Endothelial cell of umbilical vein (primary cell): Measurements from ENCODE around the gene IFT52. TPM values are rescaled to one million over a fixed set of nuclear protein-coding genes. Genes with fewer than 3 reads are reported as not detected.

Source experiments
- BruUV-seq: library from RNA; stranded (reverse); fragments of 400-500 nt; replicated peaks from 2 replicates; lab custom pipeline; 2021; lab: Mats Ljungman, UMichigan
- CTCF ChIA-PET: fragments of 300-600, 350-600 bp; sonication (Branson Sonifier 250); formaldehyde crosslinking; loops from one replicate; lab custom pipeline; 2021; ENCODE audit warnings: antibody characterized with exemption, inconsistent platforms; lab: Charles Lee
- POLR2A ChIA-PET: fragments of 300-600, 350-600 bp; sonication (Branson Sonifier 250); formaldehyde crosslinking; loops from one replicate; lab custom pipeline; 2021; ENCODE audit warnings: antibody characterized with exemption, inconsistent platforms; lab: Charles Lee
- DNase-seq: peaks from one replicate; pipeline ENCODE4 v3.0.0-alpha.2; 2011; ENCODE audit warnings: low read depth, low spot score
- FAIRE-seq: peaks from 2 replicates; lab custom pipeline; 2011; peaks lifted over from hg19 to GRCh38; lab: Jason Lieb, UNC
- H2AFZ ChIP-seq: 2 replicates; pipeline ENCODE4 v1.6.0; 2012; ENCODE audit warnings: low read depth, low read length, control low read depth, inconsistent platforms
- H3K27ac ChIP-seq: 2 replicates; pipeline ENCODE4 v1.5.1; 2011; ENCODE audit warnings: low read depth, mild to moderate bottlenecking, control low read depth, low read length, moderate library complexity; ENCODE audit not compliant: insufficient read depth
- H3K27me3 ChIP-seq, 2 experiments: 2 replicates each; pipeline versions ENCODE4 v1.6.0 to v1.6.1; 2011; ENCODE audit warnings: low read length in 2 of 2, mixed read lengths in 1 of 2; ENCODE audit not compliant: control insufficient read depth in 2 of 2, insufficient read depth in 2 of 2
- H3K36me3 ChIP-seq, 2 experiments: 2 replicates in 1 of 2; 3 replicates in 1 of 2; pipeline ENCODE4 v1.5.1; 2011; ENCODE audit warnings: low read length in 2 of 2, mild to moderate bottlenecking in 1 of 2, moderate library complexity in 1 of 2; ENCODE audit not compliant: control insufficient read depth in 2 of 2, insufficient read depth in 2 of 2; ENCODE audit errors: extremely low read depth in 1 of 2
- H3K4me1 ChIP-seq: 3 replicates; pipeline ENCODE4 v1.5.1; 2011; ENCODE audit warnings: mild to moderate bottlenecking, low read length; ENCODE audit not compliant: control insufficient read depth, insufficient read depth; ENCODE audit errors: extremely low read depth
- H3K4me2 ChIP-seq: 2 replicates; pipeline ENCODE4 v1.6.1; 2011; ENCODE audit warnings: low read length, control low read depth, mixed read lengths; ENCODE audit not compliant: insufficient read depth
- H3K4me3 ChIP-seq, 3 experiments: fragments of 200-600 bp in 1 of 3; sonication (generic), shearing (Covaris generic) in 1 of 3; replicated peaks in 1 of 3; 2 replicates each; pipeline ENCODE4 v1.5.1; 2011 to 2016; ENCODE audit warnings: control low read depth in 3 of 3, low read length in 3 of 3, mild to moderate bottlenecking in 2 of 3, inconsistent platforms in 1 of 3, low read depth in 1 of 3, moderate library complexity in 1 of 3; ENCODE audit not compliant: insufficient read depth in 1 of 3
- H3K79me2 ChIP-seq: 2 replicates; pipeline ENCODE4 v1.6.0; 2012; ENCODE audit warnings: low read length, inconsistent platforms; ENCODE audit not compliant: control insufficient read depth, insufficient read depth
- H3K9ac ChIP-seq: replicated peaks from 2 replicates; pipeline ENCODE3; 2011; ENCODE audit warnings: low read length, control low read depth; ENCODE audit not compliant: insufficient read depth; ENCODE audit errors: extremely low read depth
- H3K9me1 ChIP-seq: replicated peaks from 3 replicates; pipeline ENCODE4 v1.6.0; 2011; ENCODE audit warnings: mild to moderate bottlenecking, low read length; ENCODE audit not compliant: control insufficient read depth, insufficient read depth; ENCODE audit errors: extremely low read depth
- H3K9me3 ChIP-seq: replicated peaks from 2 replicates; pipeline ENCODE4 v1.5.1; 2012; ENCODE audit warnings: low read length, inconsistent platforms; ENCODE audit not compliant: control insufficient read depth, insufficient read depth
- H4K20me1 ChIP-seq: replicated peaks from 2 replicates; pipeline ENCODE3; 2011; ENCODE audit warnings: mild to moderate bottlenecking, low read length; ENCODE audit not compliant: control insufficient read depth, insufficient read depth; ENCODE audit errors: extremely low read depth
- EZH2 ChIP-seq: IDR thresholded peaks from 2 replicates; pipeline ENCODE4 v1.6.1; 2012; ENCODE audit warnings: borderline replicate concordance, low read depth, mild to moderate bottlenecking, moderate library complexity, low read length, inconsistent platforms; ENCODE audit not compliant: severe bottlenecking
- FOS ChIP-seq: IDR thresholded peaks from 2 replicates; pipeline ENCODE4 v1.6.1; 2011; ENCODE audit warnings: mild to moderate bottlenecking, low read length, moderate library complexity, borderline replicate concordance; ENCODE audit not compliant: insufficient read depth
- GATA2 ChIP-seq: IDR thresholded peaks from 2 replicates; pipeline ENCODE4 v1.7.0; 2011; ENCODE audit warnings: low read depth, mild to moderate bottlenecking, moderate library complexity, mixed read lengths, low read length; ENCODE audit not compliant: insufficient read length, insufficient read depth
- JUN ChIP-seq: IDR thresholded peaks from 2 replicates; pipeline ENCODE4 v1.6.1; 2011; ENCODE audit warnings: borderline replicate concordance, low read depth; ENCODE audit not compliant: insufficient read length, insufficient read depth
- MAX ChIP-seq: IDR thresholded peaks from 2 replicates; pipeline ENCODE4 v1.6.1; 2011; ENCODE audit not compliant: insufficient read depth, insufficient read length
- MYC ChIP-seq: IDR thresholded peaks from one replicate; pipeline ENCODE4 v1.6.1; 2011; ENCODE audit warnings: mild to moderate bottlenecking, low read depth, low read length
- POLR2A ChIP-seq: IDR thresholded peaks from 2 replicates; pipeline ENCODE4 v1.6.1; 2012; ENCODE audit warnings: low read depth, mild to moderate bottlenecking, control low read depth, low read length
- POLR2AphosphoS5 ChIP-seq: IDR thresholded peaks from 2 replicates; pipeline ENCODE4 v1.6.1; 2012; ENCODE audit warnings: low read depth, mild to moderate bottlenecking, control low read depth, low read length, moderate library complexity; ENCODE audit not compliant: insufficient read depth
- dilution Hi-C: fragments of 300-500 bp; cut with MboI; formaldehyde crosslinking; loops from one replicate; pipeline ENCODE4 v1.15.0; 2019; ENCODE audit warnings: low sequenced_read_pairs; ENCODE audit not compliant: extremely low pct_ligation_motif_present
- intact Hi-C: fragments of 100-400 bp; cut with micrococcal nuclease; formaldehyde crosslinking; loops from one replicate; pipeline ENCODE4 v1.10.0; 2022
- polyA plus RNA-seq, 4 experiments: library from polyadenylated mRNA; depleted of rRNA in 3 of 4; stranded (reverse) in 3 of 4; unstranded in 1 of 4; fragments of >200 nt; gene quantifications; 2 replicates each; pipeline versions ENCODE4 v1.2.1 to v1.2.3, GENCODE V29; 2011 to 2012; ENCODE audit warnings: missing spikeins in 1 of 4
- total RNA-seq: library from RNA; stranded (reverse); gene quantifications from 2 replicates; pipeline ENCODE4 v1.2.3, GENCODE V29; 2021
- TF ChIP-seq, protein P1 (sequence below), 2 donors: IDR thresholded peaks; 1 replicate in 1 of 2; 2 replicates in 1 of 2; pipeline ENCODE4 v1.5.1; 2011; ENCODE audit warnings: low read length in 2 of 2, mild to moderate bottlenecking in 2 of 2, moderate library complexity in 2 of 2, control low read depth in 1 of 2, inconsistent platforms in 1 of 2, low read depth in 1 of 2; ENCODE audit not compliant: insufficient read depth in 1 of 2; ENCODE audit errors: extremely low read depth in 1 of 2

Gene IFT52
- total and polyA plus RNA-seq, 2 donors (not counting 3 experiments of a cell fraction or from before 2014, with no cell fraction given): 30.0 to 33.4 TPM

DNA sequence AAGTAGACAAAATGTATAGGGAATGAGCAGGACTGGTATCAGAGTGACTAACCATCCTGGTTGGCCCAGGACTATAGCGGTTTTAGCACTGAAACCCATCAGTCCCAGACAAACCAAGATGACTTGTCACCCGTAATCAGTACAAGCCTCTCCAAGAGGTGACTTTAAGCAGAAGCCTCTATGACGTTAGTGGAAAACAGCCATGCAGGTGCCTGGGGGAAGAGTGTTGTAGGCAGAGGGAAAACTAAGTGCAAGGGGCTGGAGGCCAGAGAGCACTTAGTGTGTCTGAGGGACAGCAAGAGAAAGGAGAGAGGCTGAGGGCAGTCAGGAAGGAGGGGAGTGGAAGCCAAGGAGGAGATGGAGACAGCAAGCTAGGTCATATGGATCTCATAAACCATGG, 29.8 kb upstream of the IFT52 start:
- TF ChIP-seq POLR2A: no peak
- TF ChIP-seq, protein P1, sequence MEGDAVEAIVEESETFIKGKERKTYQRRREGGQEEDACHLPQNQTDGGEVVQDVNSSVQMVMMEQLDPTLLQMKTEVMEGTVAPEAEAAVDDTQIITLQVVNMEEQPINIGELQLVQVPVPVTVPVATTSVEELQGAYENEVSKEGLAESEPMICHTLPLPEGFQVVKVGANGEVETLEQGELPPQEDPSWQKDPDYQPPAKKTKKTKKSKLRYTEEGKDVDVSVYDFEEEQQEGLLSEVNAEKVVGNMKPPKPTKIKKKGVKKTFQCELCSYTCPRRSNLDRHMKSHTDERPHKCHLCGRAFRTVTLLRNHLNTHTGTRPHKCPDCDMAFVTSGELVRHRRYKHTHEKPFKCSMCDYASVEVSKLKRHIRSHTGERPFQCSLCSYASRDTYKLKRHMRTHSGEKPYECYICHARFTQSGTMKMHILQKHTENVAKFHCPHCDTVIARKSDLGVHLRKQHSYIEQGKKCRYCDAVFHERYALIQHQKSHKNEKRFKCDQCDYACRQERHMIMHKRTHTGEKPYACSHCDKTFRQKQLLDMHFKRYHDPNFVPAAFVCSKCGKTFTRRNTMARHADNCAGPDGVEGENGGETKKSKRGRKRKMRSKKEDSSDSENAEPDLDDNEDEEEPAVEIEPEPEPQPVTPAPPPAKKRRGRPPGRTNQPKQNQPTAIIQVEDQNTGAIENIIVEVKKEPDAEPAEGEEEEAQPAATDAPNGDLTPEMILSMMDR (IDR thresholded peaks at IDR 0.05; ENCODE audit: extremely low read depth in 1 of 2, insufficient read depth in 1 of 2, low read depth in 1 of 2, low read length in 2 of 2): no peak
- TF ChIP-seq EZH2: no peak
- TF ChIP-seq FOS: no peak
- no peak for TF ChIP-seq JUN
- no peak for TF ChIP-seq MAX
- no peak for TF ChIP-seq MYC
- no peak for TF ChIP-seq GATA2
- TF ChIP-seq POLR2AphosphoS5: no peak
- Histone ChIP-seq H3K36me3 (no peaks in the 10 kb centered on the region), H3K27me3 (no peaks in the 10 kb centered on the region), H2AFZ (no peak overlapping the region), H3K9me1 (no peaks in the 10 kb centered on the region), H4K20me1 (no peaks in the 10 kb centered on the region), H3K4me1 (no peaks in the 10 kb centered on the region), H3K27ac (no peak overlapping the region), H3K4me3 (no peak overlapping the region), H3K79me2 (no peaks in the 10 kb centered on the region), H3K4me2 (no peak overlapping the region), H3K9me3 (no peaks in the 10 kb centered on the region), H3K9ac (no peak overlapping the region)
- dilution Hi-C loops: no loop called here
- ChIA-PET CTCF (no interaction called here), POLR2A (no interaction called here)
- FAIRE-seq: no peak
- intact Hi-C loops: no loop called here
- no TSS peak for BruUV-seq
- no peak for DNase-seq
